Activated CD8-positive, alpha-beta T cell treated with anti-CD3 and anti-CD28 coated beads, Interleukin-2, amount 10 ng/mL, durations not matched to agents 7 days and 5 days (primary cell): ENCODE data around the gene CST11. TPM values are rescaled to one million over a fixed set of nuclear protein-coding genes. Genes with fewer than 3 reads are reported as not detected.
A peak's percentile ranks its signal among the peaks of the same experiment; 100 is the strongest.

Experiments used
- ATAC-seq: fragments of 150-1000 bp; cut with Tn5 transposase; one replicate; pipeline ENCODE4 v1.10.0; 2021; ENCODE audit warnings: moderate library complexity
- CTCF ChIA-PET: fragments of 350-600 bp; sonication (Branson Sonifier 250); formaldehyde crosslinking; loops from one replicate; lab custom pipeline; 2021; ENCODE audit warnings: antibody characterized with exemption; lab: Charles Lee
- POLR2A ChIA-PET: fragments of 350-600 bp; sonication (Branson Sonifier 250); formaldehyde crosslinking; loops from one replicate; lab custom pipeline; 2021; ENCODE audit warnings: antibody characterized with exemption; lab: Charles Lee
- DNase-seq: peaks from one replicate; pipeline ENCODE4 v3.0.0-alpha.2; 2020
- H3K27ac Mint-ChIP-seq: one replicate; pipeline ENCODE4 v1.8.0; 2021; ENCODE audit warnings: mild to moderate bottlenecking, mixed read lengths
- H3K27me3 Mint-ChIP-seq: one replicate; pipeline ENCODE4 v1.8.0; 2021; ENCODE audit warnings: low read depth, mixed read lengths
- H3K36me3 Mint-ChIP-seq: one replicate; pipeline ENCODE4 v1.8.0; 2021; ENCODE audit warnings: low read depth, mixed read lengths
- H3K4me1 Mint-ChIP-seq: one replicate; pipeline ENCODE4 v1.8.0; 2021; ENCODE audit warnings: low read depth, mixed read lengths
- H3K4me3 Mint-ChIP-seq: one replicate; pipeline ENCODE4 v1.8.0; 2021; ENCODE audit warnings: mild to moderate bottlenecking, mixed read lengths
- H3K9me3 Mint-ChIP-seq: one replicate; pipeline ENCODE4 v1.8.0; 2022; ENCODE audit warnings: mixed read lengths; ENCODE audit not compliant: insufficient read depth
- total RNA-seq, 2 experiments: library from RNA; stranded (reverse); gene quantifications; one replicate each; pipeline ENCODE4 v1.2.3, GENCODE V29; 2021

The CST11 gene
- total RNA-seq, 2 experiments from 2014 or later, result not detected

DNA sequence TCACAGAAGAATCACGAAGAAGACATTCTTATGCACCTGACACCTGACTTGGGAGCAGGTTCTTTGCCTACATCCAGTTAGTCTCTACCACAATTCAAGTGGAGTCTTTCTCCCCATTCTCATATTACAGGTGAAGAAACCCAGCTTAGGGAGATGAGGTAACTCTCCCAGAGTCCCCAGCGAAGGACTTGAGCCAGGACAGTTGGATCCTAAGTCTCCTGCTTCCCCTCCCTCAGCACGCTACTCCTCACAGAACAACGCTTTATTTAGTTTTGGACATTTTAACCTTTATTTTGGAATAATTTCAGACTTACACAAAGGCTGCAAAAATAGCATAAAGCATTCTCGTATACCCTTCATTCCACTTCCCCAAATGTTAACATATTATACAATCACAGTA is 14.0 kb downstream of the CST11 start:
- ChIA-PET POLR2A (no interaction called here), CTCF (no interaction called here)
- H3K9me3 Mint-ChIP-seq, result no peaks in the 10 kb centered on the region
- H3K4me1 Mint-ChIP-seq, result no peaks in the 10 kb centered on the region
- no peaks in the 10 kb centered on the region for H3K36me3 Mint-ChIP-seq
- no peak for ATAC-seq
- H3K27me3 Mint-ChIP-seq, result peaks cover 4% of the 10 kb centered on the region
- H3K27ac Mint-ChIP-seq, result no peak overlapping the region
- no peak for DNase-seq
- no peak overlapping the region for H3K4me3 Mint-ChIP-seq

DNA sequence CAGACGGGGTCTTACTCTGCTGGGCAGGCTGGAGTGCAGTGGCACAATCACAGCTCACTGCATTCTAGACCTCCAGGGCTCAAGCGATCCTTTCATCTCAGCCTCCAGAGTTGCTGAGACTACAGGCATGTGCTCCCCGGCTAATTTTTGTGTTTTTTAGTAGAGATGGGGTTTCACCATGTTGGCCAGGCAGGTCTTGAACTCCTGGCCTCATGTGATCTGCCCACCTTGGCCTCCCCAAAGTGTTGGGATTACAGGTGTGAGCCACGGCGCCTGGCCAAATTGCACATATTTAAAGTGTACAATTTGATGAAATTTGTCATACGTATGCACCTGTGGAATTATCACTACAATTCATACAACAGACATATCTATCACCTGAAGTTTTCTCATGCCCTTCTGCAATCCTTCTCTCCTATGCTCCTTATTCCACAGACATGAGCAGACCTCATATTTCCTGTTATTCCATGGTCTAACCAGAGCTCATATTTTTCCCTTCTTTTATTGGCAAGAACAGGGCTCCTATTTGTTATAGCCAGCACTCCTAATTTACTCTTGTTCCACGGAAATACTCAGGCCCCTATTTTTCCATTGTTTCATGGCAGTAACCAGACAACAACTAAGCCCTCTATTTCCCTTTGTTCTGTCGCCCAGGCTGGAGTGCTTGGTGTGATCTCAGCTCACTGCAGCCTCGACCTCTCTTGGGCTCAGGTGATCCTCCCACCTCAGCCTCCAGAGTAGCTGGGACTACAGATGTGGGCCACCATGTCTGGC is 15.4 kb downstream of the CST11 start:
- H3K9me3 Mint-ChIP-seq, result no peaks in the 10 kb centered on the region
- H3K27ac Mint-ChIP-seq, result no peak overlapping the region

DNA sequence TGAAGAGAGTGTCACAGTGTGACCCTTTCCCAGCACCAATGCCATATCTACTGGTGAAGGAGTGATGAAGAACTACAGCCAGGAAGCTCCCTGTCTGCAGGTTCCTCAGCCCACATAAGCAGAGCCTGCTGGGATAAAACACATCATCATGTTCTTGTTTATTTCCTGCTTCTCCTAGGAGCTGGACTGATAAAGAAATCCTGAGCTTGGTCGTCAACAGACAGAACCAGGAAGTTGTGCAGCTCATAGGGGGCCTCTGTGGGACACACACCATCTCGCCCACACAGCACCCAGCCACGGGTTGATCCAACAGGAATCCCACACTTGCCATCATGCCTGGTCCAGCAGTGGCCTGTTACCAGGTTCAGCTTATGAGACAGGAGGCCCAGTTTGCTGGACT is 16.0 kb downstream of the CST11 start:
- Mint-ChIP-seq H3K36me3 (no peaks in the 10 kb centered on the region), H3K27ac (no peak overlapping the region), H3K4me1 (no peaks in the 10 kb centered on the region), H3K9me3 (no peaks in the 10 kb centered on the region), H3K27me3 (peaks cover 4% of the 10 kb centered on the region), H3K4me3 (no peak overlapping the region)
- ATAC-seq (no peak), DNase-seq (no peak)
- ChIA-PET POLR2A (no interaction called here), CTCF (interaction anchor here (2.5 kb wide), 1 partner anchor 10 kb away, joined by 9 read pairs; no protein-coding TSS in a partner anchor)

More for the DNA sequence above, 15.4 kb downstream of the CST11 start:
- CTCF ChIA-PET, result interaction anchor here (1.3 to 2.5 kb wide), 2 partner anchors 9 to 15 kb away, joined by 3 to 9 read pairs; no protein-coding TSS in a partner anchor
- POLR2A ChIA-PET, result no interaction called here
- Mint-ChIP-seq H3K36me3 (no peaks in the 10 kb centered on the region), H3K27me3 (peaks cover 4% of the 10 kb centered on the region), H3K4me3 (no peak overlapping the region), H3K4me1 (no peaks in the 10 kb centered on the region)
- DNase-seq, result no peak
- ATAC-seq, result no peak

DNA sequence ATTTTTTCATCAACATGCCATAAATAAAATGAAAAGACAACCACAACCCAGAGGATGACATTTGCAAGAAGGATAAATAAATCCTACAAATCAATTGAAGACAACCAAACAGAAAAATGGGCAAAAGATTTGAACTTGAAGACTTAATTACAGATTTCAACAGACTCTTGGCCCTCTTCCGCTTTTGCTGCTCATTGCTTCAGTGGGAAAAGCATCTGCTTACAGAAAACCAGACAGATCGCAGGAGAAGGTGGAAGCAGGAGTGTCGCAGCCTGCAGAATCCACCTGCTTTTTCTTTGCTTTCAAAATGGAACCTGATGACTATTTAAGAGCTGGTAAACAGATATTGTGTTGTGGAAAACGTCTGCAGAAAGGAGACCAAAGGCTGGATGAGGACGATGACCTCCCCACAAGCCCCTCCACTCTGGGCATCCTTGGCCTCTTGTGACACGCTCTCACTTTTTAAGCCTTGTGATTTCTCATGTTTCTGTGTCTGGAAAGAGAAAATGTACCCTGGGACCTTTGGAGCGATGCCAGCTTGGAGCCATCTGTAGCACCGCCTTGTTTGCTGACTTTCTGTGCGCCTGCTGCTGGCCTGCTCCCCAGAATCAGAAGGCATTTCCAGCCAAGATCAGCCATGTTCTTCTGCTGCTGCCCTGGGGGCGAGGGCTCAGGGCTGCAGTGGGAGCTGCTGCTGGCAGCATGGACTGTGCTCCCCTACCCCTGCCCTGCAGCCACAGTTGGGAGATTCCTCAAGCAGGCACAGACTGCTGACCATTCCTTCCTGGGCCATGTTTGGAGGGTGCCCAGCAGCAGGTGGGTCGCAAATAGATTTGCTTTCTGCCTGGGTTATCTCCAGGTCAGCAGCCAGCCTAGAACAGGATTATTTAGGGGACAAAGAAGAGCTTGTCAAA is 16.8 kb downstream of the CST11 start:
- no peak for ATAC-seq
- no peak overlapping the region for H3K4me3 Mint-ChIP-seq
- ChIA-PET POLR2A (no interaction called here), CTCF (interaction anchor here (2.5 kb wide), 1 partner anchor 10 kb away, joined by 9 read pairs; no protein-coding TSS in a partner anchor)
- DNase-seq, result no peak
- no peak overlapping the region for H3K27ac Mint-ChIP-seq
- H3K4me1 Mint-ChIP-seq, result no peaks in the 10 kb centered on the region
- H3K9me3 Mint-ChIP-seq, result no peaks in the 10 kb centered on the region
- no peaks in the 10 kb centered on the region for H3K36me3 Mint-ChIP-seq
- peaks cover 4% of the 10 kb centered on the region for H3K27me3 Mint-ChIP-seq

DNA sequence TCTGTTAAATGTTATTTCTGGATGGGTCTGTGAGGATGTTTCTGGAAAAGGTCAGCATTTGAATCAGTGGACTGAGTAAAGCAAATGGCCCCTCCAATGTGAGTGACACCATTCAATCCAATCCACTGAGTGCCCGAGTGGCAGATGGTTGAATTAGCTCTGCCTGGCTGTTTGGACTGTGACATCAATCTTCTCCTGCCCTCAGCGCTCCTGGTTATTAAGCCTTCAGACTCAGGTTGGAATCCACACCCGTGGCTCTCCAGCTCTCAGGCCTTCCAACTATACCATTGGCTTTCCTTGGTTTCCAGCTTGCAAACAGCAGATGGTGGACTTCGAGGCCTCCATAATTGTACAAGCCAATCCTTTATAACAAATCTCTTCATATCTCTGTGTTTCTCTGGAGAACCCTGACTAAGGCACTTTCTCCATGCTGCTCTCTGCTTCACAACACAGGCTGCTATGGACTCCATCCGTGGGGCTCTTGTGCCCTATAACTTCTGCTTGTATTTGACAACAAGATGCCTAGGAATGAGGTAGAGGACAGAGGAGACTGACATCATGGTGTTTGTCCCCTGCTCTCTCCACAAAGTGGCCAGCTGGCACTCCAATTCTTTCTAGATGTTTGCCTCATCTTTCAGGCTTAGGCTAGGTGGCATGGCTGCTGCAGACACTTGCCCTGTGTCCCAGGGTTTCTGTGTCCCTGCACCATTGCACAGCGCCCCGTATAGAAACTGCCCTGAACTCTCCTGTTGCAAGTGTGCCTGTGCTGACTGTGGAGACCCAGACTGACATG is 18.0 kb downstream of the CST11 start:
- Mint-ChIP-seq H3K9me3 (no peaks in the 10 kb centered on the region), H3K4me1 (no peaks in the 10 kb centered on the region), H3K27ac (no peak overlapping the region), H3K27me3 (no peaks in the 10 kb centered on the region), H3K4me3 (no peak overlapping the region), H3K36me3 (no peaks in the 10 kb centered on the region)
- DNase-seq (no peak), ATAC-seq (no peak)
- ChIA-PET CTCF (interaction anchor here (1.0 to 1.5 kb wide), 4 partner anchors 7 to 85 kb away, joined by 3 to 4 read pairs (median 3); no protein-coding TSS in a partner anchor), POLR2A (no interaction called here)

DNA sequence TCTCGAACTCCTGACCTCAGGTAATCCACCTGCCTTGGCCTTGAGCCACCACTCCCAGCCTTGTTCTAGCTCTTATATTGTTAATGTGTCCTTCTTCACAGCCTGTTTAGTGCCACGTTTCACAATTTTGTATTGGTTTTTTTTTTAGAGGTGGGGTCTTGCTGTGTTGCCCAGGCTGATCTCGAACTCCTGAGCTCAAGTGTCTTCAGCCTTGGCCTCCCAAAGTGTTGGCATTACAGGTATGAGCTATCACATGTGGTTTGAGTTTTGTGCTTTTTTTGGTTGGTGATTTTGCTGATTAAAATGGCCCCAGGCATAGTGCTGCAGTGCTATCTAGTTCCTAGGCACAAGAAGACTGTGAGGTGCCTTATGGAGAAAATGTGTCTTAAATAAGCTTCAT is 19.0 kb downstream of the CST11 start:
- ChIA-PET CTCF (interaction anchor here (1.0 to 1.5 kb wide), 6 partner anchors 8 to 173 kb away, joined by 3 to 7 read pairs (median 4); no protein-coding TSS in a partner anchor), POLR2A (interaction anchor here (0.6 kb wide), 1 partner anchor 1868 kb away, joined by 3 read pairs; no protein-coding TSS in a partner anchor)
- no peak overlapping the region for H3K4me3 Mint-ChIP-seq
- H3K27me3 Mint-ChIP-seq, result no peaks in the 10 kb centered on the region
- no peak overlapping the region for H3K27ac Mint-ChIP-seq
- no peaks in the 10 kb centered on the region for H3K9me3 Mint-ChIP-seq
- H3K36me3 Mint-ChIP-seq, result no peaks in the 10 kb centered on the region
- DNase-seq (no peak), ATAC-seq (no peak)
- H3K4me1 Mint-ChIP-seq, result no peaks in the 10 kb centered on the region

DNA sequence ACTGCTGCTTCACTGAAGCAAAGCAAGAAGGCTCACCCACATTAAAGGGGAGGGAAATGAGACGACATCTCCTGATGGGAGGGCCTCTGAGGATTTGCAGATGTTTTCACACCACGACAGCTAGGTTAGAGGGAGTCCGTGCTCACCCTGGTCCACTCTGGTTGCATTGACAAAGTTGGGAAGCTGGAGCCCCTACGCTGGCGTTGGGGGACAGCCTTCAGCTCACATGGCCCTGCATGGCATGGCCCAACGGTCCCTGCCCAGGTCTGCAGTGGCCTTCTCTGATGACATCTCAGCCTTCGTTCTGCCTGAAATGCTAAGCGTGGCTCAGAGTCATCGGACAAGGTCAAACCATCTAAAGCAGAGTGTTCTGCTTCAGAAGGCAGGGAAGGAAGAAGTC is 27.5 kb downstream of the CST11 start:
- Mint-ChIP-seq H3K36me3 (peaks cover under 1% of the 10 kb centered on the region), H3K4me1 (peaks cover 32% of the 10 kb centered on the region), H3K27ac (no peak overlapping the region), H3K27me3 (no peaks in the 10 kb centered on the region), H3K9me3 (no peaks in the 10 kb centered on the region), H3K4me3 (no peak overlapping the region)
- no peak for ATAC-seq
- POLR2A ChIA-PET, result interaction anchor here (0.5 kb wide), 1 partner anchor 13 kb away, joined by 5 read pairs; no protein-coding TSS in a partner anchor
- DNase-seq, result no peak
- CTCF ChIA-PET, result no interaction called here

DNA sequence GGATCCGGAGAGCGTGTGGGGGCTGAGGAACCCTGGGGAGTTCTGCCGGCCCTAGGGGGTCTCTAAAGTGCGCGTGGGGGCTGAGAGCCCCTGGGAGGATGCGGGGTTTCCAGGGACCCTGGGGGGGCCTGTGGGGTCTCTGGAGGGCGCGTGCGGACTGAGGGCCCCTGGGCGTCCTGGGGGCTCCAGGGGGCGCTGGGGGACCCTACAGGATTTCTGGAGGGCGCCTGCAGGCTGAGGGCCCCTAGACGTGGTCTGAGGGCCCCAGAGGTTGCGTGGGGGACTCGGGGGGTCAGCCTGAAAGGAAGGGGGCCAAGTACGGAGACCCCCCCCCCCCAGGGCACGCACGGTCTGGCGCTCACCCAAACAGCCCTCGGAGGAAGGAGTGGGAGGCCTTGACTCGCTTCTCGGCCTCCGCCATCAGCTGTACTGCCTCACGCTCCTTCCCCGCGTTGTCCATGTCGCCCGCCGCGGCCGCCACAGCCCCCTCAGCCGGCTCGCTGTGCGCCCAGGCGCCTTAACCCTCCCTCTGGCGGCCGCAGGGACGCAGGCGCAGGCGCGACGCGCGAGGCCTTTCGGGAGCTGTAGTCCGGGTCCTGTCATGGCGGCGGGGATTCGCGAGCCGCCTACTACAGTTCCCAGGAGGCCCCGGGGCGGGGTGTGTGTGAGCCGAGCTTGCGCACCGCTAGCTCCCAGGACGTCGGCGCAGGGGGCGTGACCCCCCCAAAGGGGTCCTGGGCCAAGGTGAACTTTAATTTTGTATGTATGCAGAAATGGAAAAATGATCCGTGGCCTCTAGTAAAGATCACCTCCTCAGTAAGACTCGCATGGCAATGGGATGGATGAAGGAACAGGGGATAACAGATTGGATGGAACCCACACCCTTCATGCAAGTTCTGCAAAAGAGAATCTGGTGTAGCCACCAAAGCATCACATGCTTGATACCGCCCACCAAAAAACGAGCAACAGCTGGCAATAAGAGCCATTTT is 31.4 kb downstream of the CST11 start, which contains the start of gene NAPB:
Gene NAPB (minus strand): TSS at position 546 of the 989 bp plus-strand sequence. CDS start 86 bp downstream, at position 460.
- Mint-ChIP-seq H3K27me3 (no peaks in the 10 kb centered on the region), H3K36me3 (peaks cover 5% of the 10 kb centered on the region), H3K9me3 (no peaks in the 10 kb centered on the region), H3K4me3 (peak within 1 kb of the TSS; percentile 98), H3K27ac (peak within 1 kb of the TSS; percentile 92), H3K4me1 (peaks cover 68% of the 10 kb centered on the region)
- DNase-seq (peak; percentile 95), ATAC-seq (peak; percentile 98)
- CTCF ChIA-PET, result interaction anchor here (0.7 to 7.6 kb wide), 11 partner anchors 9 to 71 kb away, joined by 3 to 64 read pairs (median 6); partner anchors contain the start of genes GZF1 and NXT1
- POLR2A ChIA-PET, result interaction anchor here (0.7 to 3.8 kb wide), 11 partner anchors 11 to 71 kb away, joined by 3 to 29 read pairs (median 4); partner anchors contain the start of genes GZF1 and NXT1

DNA sequence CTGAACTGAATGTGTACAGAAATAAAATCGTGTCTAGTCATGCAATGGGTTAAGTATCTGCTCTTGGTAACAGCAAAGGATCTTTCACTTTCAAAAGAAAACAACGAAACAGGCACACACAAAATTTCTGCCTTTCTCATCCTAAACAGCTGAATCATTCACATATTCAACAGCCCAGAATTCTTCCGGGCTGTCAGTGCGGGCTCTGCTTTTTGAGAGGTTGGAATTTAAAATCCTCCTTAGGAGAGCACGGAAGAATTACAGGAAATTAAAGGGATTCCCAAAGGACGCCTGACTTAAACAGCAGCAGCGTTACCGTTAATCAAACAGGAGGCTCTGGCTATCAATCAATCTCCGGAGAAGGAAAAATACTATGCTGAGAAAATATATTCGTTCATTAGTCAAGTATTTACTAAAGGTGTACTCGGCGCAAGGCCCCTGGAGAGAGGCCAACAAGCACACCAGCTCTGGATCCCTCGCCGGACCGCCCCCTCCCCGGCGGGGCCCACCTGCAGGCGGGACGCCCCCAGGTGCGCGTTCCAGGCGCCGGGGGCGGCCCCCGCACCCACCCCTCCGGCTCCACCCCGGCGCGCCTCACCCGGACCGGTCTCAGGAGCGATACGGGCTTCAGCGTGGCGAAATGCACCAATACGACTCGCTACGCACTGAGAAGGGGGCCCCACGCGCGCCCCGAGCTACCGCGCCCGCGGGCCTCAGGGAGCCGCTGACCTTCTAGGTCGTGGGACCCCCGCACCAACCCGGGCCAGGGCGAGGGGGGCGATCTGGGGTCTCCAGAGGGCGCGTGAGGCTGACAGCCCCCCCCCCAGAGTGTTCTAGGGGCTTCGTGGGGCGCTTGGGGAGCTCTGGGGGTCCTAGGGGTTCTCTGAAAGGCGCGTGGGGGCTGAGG is 32.4 kb downstream of the CST11 start:
- peaks cover 75% of the 10 kb centered on the region for H3K4me1 Mint-ChIP-seq
- peak overlapping the region; percentile 98 for H3K4me3 Mint-ChIP-seq
- no peaks in the 10 kb centered on the region for H3K9me3 Mint-ChIP-seq
- ATAC-seq (peak; percentile 15), DNase-seq (peak; percentile 43)
- POLR2A ChIA-PET, result interaction anchor here (0.9 to 3.8 kb wide), 7 partner anchors 14 to 70 kb away, joined by 3 to 29 read pairs (median 4); partner anchors contain the start of genes GZF1 and NXT1
- H3K27me3 Mint-ChIP-seq, result no peaks in the 10 kb centered on the region
- peak overlapping the region; percentile 92 for H3K27ac Mint-ChIP-seq
- H3K36me3 Mint-ChIP-seq, result peaks cover 12% of the 10 kb centered on the region
- CTCF ChIA-PET, result interaction anchor here (1.1 to 7.6 kb wide), 9 partner anchors 9 to 70 kb away, joined by 3 to 64 read pairs (median 10); partner anchors contain the start of gene NXT1
